Gastroesophageal sphincter (tissue), 4 donors: Measurements from ENCODE around the gene KLHL29. TPM values are rescaled to one million over a fixed set of nuclear protein-coding genes. Genes with fewer than 3 reads are reported as not detected.
A peak's percentile ranks its signal among the peaks of the same experiment; 100 is the strongest.

Source experiments
- ATAC-seq: fragments of 150-250 bp; one replicate; pipeline ENCODE4 v1.9.1; 2016; ENCODE audit warnings: mild to moderate bottlenecking, moderate library complexity
- H3K27ac ChIP-seq, 4 donors: fragments of 200-600 bp; sonication (generic) in 3 of 4; 1 replicate in 3 of 4; 2 replicates in 1 of 4; pipeline ENCODE4 v1.5.1; 2016 to 2019
- H3K27me3 ChIP-seq: fragments of 200-600 bp; sonication (generic); one replicate; pipeline ENCODE4 v1.5.1; 2019
- H3K36me3 ChIP-seq, 2 donors: fragments of 200-600 bp; sonication (generic); one replicate each; pipeline ENCODE4 v1.5.1; 2019; ENCODE audit warnings: control low read depth in 1 of 2
- H3K4me1 ChIP-seq, 3 donors: fragments of 200-600 bp; sonication (generic); 1 replicate in 2 of 3; 2 replicates in 1 of 3; pipeline ENCODE4 v1.5.1; 2016 to 2019; ENCODE audit warnings: control low read depth in 2 of 3
- H3K4me3 ChIP-seq, 2 donors: fragments of 200-600 bp; sonication (generic); one replicate each; pipeline ENCODE4 v1.5.1; 2019; ENCODE audit warnings: mild to moderate bottlenecking in 1 of 2, moderate library complexity in 1 of 2
- H3K9me3 ChIP-seq, 3 donors: fragments of 200-600 bp; sonication (generic); one replicate each; pipeline ENCODE4 v1.5.1; 2017 to 2019; ENCODE audit warnings: control low read depth in 2 of 3
- EP300 ChIP-seq: sonication (generic); formaldehyde crosslinking; IDR thresholded peaks from one replicate; pipeline ENCODE4 v1.6.1; 2017; ENCODE audit warnings: antibody characterized with exemption, mild to moderate bottlenecking
- POLR2A ChIP-seq, 2 donors: fragments of 450-650 bp; IDR thresholded peaks; one replicate each; pipeline ENCODE4 v1.6.1; 2017; ENCODE audit warnings: antibody characterized with exemption in 2 of 2, mild to moderate bottlenecking in 2 of 2, moderate library complexity in 1 of 2
- POLR2AphosphoS5 ChIP-seq: sonication (generic); formaldehyde crosslinking; IDR thresholded peaks from one replicate; pipeline ENCODE4 v1.6.1; 2017; ENCODE audit warnings: antibody characterized with exemption
- WGBS, 2 donors: methylation state at CpG; one replicate each; pipeline ENCODE4 v1.1.5; 2018; ENCODE audit warnings: low coverage in 1 of 2; 5-methylcytosine and 5-hydroxymethylcytosine counted together
- total RNA-seq, 4 donors: library from RNA; depleted of rRNA; stranded (reverse); fragments of >200 nt; gene quantifications; one replicate each; pipeline ENCODE4 v1.1.0, GENCODE V29; 2016
- TF ChIP-seq, protein P1 (sequence below), 4 experiments: fragments of 200-600 bp in 2 of 4; fragments of 450-650 bp in 2 of 4; sonication (generic) in 1 of 4; IDR thresholded peaks; one replicate each; pipeline ENCODE4 v1.5.1; 2017 to 2019; ENCODE audit warnings: antibody characterized with exemption in 4 of 4, mild to moderate bottlenecking in 2 of 4, moderate library complexity in 2 of 4

The KLHL29 gene
- total RNA-seq, 4 donors from 2014 or later: 15.2 to 31.5 (median 24.2) TPM

DNA sequence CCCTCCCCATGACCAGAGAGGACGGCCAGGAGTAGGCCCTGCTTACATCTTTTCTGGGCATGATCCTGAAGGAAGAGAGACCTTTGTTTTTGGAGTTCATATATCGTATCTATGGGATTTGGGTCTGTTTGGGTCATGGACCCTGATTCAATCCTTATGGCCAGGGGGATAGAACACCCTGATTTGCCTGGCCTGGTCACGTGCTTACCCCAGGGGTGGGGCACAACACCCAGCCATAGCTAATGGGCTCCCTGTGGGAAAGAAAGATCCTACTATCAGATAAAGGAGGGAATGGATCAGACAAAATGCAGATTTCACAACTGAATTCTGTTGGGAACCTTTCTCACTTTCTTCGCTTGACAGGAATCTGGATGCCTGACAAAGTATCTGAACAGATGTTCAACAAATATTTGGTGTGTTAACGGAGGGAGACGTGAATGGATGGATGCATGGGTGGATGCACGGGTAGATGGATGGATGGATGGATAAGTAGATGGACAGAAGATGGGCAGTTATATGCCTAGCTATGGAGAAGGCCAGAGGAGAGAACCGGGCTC lies 155.9 kb downstream of the KLHL29 start:
- H3K36me3 ChIP-seq: no peaks in the 10 kb centered on the region
- no peaks in the 10 kb centered on the region for H3K9me3 ChIP-seq
- no peak for TF ChIP-seq EP300
- TF ChIP-seq POLR2A (IDR thresholded peaks at IDR 0.05): no peak
- TF ChIP-seq, protein P1, sequence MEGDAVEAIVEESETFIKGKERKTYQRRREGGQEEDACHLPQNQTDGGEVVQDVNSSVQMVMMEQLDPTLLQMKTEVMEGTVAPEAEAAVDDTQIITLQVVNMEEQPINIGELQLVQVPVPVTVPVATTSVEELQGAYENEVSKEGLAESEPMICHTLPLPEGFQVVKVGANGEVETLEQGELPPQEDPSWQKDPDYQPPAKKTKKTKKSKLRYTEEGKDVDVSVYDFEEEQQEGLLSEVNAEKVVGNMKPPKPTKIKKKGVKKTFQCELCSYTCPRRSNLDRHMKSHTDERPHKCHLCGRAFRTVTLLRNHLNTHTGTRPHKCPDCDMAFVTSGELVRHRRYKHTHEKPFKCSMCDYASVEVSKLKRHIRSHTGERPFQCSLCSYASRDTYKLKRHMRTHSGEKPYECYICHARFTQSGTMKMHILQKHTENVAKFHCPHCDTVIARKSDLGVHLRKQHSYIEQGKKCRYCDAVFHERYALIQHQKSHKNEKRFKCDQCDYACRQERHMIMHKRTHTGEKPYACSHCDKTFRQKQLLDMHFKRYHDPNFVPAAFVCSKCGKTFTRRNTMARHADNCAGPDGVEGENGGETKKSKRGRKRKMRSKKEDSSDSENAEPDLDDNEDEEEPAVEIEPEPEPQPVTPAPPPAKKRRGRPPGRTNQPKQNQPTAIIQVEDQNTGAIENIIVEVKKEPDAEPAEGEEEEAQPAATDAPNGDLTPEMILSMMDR (IDR thresholded peaks at IDR 0.05): no peak
- TF ChIP-seq POLR2AphosphoS5: no peak
- H3K4me1 ChIP-seq: peaks cover 0 to 55% (median 8%) of the 10 kb centered on the region in 3 donors
- 81 to 88% methylated on average over 5 to 6 of the region's 8 CpGs for WGBS, 2 donors
- ATAC-seq: no peak
- no peak overlapping the region for H3K4me3 ChIP-seq
- no peaks in the 10 kb centered on the region for H3K27me3 ChIP-seq
- H3K27ac ChIP-seq: peak overlapping the region in 3 of 4 donors; percentile 0 to 38 (median 31)

DNA sequence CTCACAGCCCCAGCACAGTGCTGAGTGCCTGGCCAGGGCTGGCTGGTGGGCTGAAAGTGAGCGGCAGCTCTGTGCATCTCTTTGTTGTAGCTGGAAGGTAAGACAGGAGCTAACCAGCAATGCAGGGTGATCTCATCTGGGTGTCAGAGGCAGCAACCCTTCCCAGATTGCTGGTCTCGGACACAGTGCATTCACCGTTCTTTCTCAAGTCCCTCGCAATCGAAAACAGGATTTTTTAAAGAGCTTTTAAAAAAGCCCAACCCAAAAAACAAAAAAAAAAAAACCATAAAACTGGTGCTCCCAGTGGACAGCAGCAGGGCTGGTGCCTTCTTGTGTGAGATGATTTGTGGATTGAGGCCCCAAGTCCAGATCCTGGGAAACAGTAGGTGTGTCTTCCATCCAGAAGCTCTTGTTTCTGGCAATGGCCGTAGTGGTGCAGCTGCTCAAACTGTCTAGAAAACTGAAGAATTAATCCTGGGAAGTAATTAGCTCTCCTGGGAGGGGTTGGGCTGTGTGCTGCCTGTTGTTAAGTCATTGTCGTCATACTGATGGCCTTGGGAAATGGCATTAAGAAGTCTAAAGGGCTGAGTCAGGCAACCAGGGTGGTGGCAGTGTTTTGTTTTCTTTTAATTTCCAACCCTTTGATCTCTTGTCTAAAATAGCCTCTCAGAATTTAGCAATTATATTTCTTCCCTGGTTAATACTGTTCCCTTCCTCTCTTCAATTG lies 156.7 kb downstream of the KLHL29 start:
- Histone ChIP-seq H3K27me3 (no peaks in the 10 kb centered on the region), H3K4me1 (peaks cover 0 to 57% (median 8%) of the 10 kb centered on the region in 3 donors), H3K27ac (peak overlapping the region in 3 of 4 donors; percentile 0 to 38 (median 31)), H3K9me3 (no peaks in the 10 kb centered on the region), H3K36me3 (no peaks in the 10 kb centered on the region), H3K4me3 (no peak overlapping the region)
- TF ChIP-seq EP300 (no peak), POLR2AphosphoS5 (no peak), POLR2A (IDR thresholded peaks at IDR 0.05) (no peak)
- TF ChIP-seq, protein P1 (IDR thresholded peaks at IDR 0.05): no peak
- ATAC-seq: peak; percentile 59
- 57 to 67% methylated on average over 5 to 6 of the region's 7 CpGs for WGBS, 2 donors

DNA sequence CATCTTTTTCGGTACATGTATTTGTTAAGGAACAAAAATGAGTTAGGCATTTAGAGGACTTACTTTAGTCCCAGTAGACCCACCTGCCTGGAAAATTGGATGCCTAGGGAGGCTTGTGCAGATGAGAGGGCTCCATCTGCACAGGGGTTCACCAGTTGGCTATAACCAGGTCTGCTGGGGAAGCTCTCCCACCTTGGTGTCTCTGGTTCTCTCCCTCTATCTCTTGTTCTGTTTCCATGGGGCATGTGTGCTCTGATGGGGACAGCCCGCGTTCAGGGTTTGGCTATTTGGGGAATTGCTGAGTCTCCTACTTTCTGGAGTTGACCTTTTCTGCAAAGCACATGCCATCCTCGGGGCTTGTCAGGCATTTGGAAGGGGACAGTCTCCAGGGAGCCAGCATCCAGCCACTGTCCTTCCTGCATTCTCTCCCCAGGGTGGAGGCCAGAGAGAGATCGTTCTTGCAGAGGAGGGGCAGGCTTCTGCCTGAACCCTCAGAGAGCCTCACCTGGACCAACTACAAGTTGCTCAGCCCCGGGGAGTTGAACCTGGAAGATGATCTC lies 157.3 kb downstream of the KLHL29 start:
- WGBS, 2 donors: 38 to 77% methylated on average over 2 to 4 of the region's 6 CpGs
- Histone ChIP-seq H3K27me3 (no peaks in the 10 kb centered on the region), H3K4me1 (peaks cover 0 to 57% (median 8%) of the 10 kb centered on the region in 3 donors), H3K4me3 (no peak overlapping the region), H3K9me3 (no peaks in the 10 kb centered on the region), H3K27ac (peak overlapping the region in 1 of 4 donors; percentile 15), H3K36me3 (no peaks in the 10 kb centered on the region)
- TF ChIP-seq, protein P1 (IDR thresholded peaks at IDR 0.05): no peak
- no peak for TF ChIP-seq POLR2AphosphoS5
- TF ChIP-seq POLR2A (IDR thresholded peaks at IDR 0.05): no peak
- TF ChIP-seq EP300: no peak
- ATAC-seq: no peak

DNA sequence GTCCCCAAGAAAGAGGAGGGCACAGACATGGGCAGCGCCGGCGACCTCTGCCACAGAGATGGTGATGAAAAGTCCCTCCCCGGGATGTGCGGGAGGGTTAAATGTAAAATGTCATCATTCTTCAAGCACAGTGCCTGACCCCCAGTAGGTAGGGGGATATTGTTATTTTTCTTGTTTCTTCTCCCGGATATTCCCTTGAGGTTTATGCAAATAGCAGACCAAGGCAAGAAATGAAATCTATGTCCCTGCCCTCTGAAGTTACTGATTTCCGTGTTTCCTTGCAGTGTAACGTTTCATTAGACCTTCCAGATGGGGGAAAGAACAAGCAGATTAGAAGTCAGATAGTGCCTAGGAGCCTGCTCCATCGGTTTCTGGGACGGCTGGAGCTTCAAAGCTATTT lies 158.3 kb downstream of the KLHL29 start:
- Histone ChIP-seq H3K27ac (no peak overlapping the region), H3K4me3 (no peak overlapping the region), H3K27me3 (no peaks in the 10 kb centered on the region), H3K36me3 (no peaks in the 10 kb centered on the region), H3K9me3 (no peaks in the 10 kb centered on the region), H3K4me1 (peaks cover 0 to 52% (median 8%) of the 10 kb centered on the region in 3 donors)
- 90 to 97% methylated on average over 4 to 6 of the region's 10 CpGs for WGBS, 2 donors
- no peak for TF ChIP-seq POLR2A (IDR thresholded peaks at IDR 0.05)
- TF ChIP-seq, protein P1 (IDR thresholded peaks at IDR 0.05): no peak
- TF ChIP-seq POLR2AphosphoS5: no peak
- no peak for TF ChIP-seq EP300
- no peak for ATAC-seq
